Activated CD8-positive, alpha-beta T cell treated with anti-CD3 and anti-CD28 coated beads for 36 hours (primary cell): ENCODE data around the gene SBK2. TPM values are rescaled to one million over a fixed set of nuclear protein-coding genes. Genes with fewer than 3 reads are reported as not detected.

Source experiments
- ATAC-seq: fragments of 200-7000 bp; cut with Tn5 transposase; one replicate; pipeline ENCODE4 v1.10.0; 2021; ENCODE audit warnings: mild to moderate bottlenecking, moderate library complexity
- CTCF ChIA-PET: fragments of 350-600 bp; sonication (Branson Sonifier 250); formaldehyde crosslinking; loops from one replicate; lab custom pipeline; 2021; ENCODE audit warnings: antibody characterized with exemption; lab: Charles Lee
- POLR2A ChIA-PET: fragments of 350-600 bp; sonication (Branson Sonifier 250); formaldehyde crosslinking; loops from one replicate; lab custom pipeline; 2021; ENCODE audit warnings: antibody characterized with exemption; lab: Charles Lee
- DNase-seq: peaks from one replicate; pipeline ENCODE4 v3.0.0-alpha.2; 2020
- H3K27ac Mint-ChIP-seq: one replicate; pipeline ENCODE4 v1.8.0; 2021; ENCODE audit warnings: mild to moderate bottlenecking, mixed read lengths
- H3K27me3 Mint-ChIP-seq: one replicate; pipeline ENCODE4 v1.8.0; 2021; ENCODE audit warnings: mixed read lengths
- H3K36me3 Mint-ChIP-seq: one replicate; pipeline ENCODE4 v1.8.0; 2021; ENCODE audit warnings: low read depth, mixed read lengths
- H3K4me1 Mint-ChIP-seq: one replicate; pipeline ENCODE4 v1.8.0; 2021; ENCODE audit warnings: low read depth, mixed read lengths
- H3K4me3 Mint-ChIP-seq: one replicate; pipeline ENCODE4 v1.8.0; 2021; ENCODE audit warnings: mild to moderate bottlenecking, moderate library complexity, mixed read lengths
- H3K9me3 Mint-ChIP-seq: one replicate; pipeline ENCODE4 v1.8.0; 2021; ENCODE audit warnings: mixed read lengths
- intact Hi-C: fragments of 100-400 bp; cut with micrococcal nuclease; formaldehyde crosslinking; loops from one replicate; pipeline ENCODE4 v1.10.0; 2022
- total RNA-seq, 2 experiments: library from RNA; stranded (reverse); gene quantifications; one replicate each; pipeline ENCODE4 v1.2.3, GENCODE V29; 2021
- TF ChIP-seq, protein P1 (sequence below): fragments of 200-600 bp; IDR thresholded peaks from one replicate; pipeline ENCODE4 v1.8.0; 2022; ENCODE audit warnings: antibody characterized with exemption, mild to moderate bottlenecking

The SBK2 gene
- total RNA-seq, 2 experiments from 2014 or later = not detected

DNA sequence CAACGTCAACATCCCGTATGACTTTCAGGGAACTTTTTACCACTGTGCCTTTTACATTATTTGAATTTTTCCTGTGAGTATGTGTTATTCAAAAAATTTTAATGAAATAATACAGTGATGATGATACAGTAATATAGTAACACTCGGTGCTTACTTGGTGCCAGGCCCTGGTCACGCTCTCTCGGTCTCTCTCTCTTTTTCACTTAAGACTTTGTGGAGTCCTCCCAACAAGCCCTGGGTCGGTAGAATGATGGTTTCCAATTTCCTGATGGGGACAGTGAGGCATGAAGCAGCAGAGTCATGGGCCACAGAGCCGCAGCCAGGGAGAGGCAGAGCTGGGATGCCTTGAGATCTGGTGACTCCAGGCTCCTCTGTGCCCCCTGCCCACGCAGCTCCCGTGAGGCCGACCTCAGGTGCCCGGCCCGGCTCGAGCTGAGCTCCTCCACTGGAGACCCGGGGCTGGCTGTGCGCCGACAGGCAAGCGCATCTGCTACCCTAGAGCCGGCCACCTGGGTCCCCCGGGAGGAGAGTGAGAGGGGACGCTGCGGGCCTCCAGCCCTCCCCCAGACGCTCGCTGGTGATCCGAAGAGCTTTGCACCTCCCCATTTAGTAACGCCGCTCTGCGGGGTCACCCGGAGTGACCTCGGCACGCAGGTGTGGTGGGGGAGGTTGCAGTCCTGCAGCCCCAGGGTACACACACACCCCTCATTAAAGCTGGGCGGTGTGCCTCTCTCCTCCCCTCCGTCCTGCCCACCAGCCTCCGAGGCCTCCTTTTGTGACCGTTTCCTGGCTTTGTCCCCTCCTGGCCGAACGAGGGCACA lies 12.8 kb upstream of the SBK2 start:
- Mint-ChIP-seq H3K4me1 (peaks cover 2% of the 10 kb centered on the region), H3K4me3 (no peak overlapping the region), H3K27ac (no peak overlapping the region), H3K27me3 (peaks cover 9% of the 10 kb centered on the region), H3K36me3 (no peaks in the 10 kb centered on the region), H3K9me3 (no peaks in the 10 kb centered on the region)
- POLR2A ChIA-PET = interaction anchor here (1.1 kb wide), 1 partner anchor 349 kb away, joined by 3 read pairs; no protein-coding TSS in a partner anchor
- ATAC-seq = no peak
- CTCF ChIA-PET = no interaction called here
- TF ChIP-seq, protein P1, sequence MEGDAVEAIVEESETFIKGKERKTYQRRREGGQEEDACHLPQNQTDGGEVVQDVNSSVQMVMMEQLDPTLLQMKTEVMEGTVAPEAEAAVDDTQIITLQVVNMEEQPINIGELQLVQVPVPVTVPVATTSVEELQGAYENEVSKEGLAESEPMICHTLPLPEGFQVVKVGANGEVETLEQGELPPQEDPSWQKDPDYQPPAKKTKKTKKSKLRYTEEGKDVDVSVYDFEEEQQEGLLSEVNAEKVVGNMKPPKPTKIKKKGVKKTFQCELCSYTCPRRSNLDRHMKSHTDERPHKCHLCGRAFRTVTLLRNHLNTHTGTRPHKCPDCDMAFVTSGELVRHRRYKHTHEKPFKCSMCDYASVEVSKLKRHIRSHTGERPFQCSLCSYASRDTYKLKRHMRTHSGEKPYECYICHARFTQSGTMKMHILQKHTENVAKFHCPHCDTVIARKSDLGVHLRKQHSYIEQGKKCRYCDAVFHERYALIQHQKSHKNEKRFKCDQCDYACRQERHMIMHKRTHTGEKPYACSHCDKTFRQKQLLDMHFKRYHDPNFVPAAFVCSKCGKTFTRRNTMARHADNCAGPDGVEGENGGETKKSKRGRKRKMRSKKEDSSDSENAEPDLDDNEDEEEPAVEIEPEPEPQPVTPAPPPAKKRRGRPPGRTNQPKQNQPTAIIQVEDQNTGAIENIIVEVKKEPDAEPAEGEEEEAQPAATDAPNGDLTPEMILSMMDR = no peak
- intact Hi-C loops = no loop called here
- DNase-seq = no peak

DNA sequence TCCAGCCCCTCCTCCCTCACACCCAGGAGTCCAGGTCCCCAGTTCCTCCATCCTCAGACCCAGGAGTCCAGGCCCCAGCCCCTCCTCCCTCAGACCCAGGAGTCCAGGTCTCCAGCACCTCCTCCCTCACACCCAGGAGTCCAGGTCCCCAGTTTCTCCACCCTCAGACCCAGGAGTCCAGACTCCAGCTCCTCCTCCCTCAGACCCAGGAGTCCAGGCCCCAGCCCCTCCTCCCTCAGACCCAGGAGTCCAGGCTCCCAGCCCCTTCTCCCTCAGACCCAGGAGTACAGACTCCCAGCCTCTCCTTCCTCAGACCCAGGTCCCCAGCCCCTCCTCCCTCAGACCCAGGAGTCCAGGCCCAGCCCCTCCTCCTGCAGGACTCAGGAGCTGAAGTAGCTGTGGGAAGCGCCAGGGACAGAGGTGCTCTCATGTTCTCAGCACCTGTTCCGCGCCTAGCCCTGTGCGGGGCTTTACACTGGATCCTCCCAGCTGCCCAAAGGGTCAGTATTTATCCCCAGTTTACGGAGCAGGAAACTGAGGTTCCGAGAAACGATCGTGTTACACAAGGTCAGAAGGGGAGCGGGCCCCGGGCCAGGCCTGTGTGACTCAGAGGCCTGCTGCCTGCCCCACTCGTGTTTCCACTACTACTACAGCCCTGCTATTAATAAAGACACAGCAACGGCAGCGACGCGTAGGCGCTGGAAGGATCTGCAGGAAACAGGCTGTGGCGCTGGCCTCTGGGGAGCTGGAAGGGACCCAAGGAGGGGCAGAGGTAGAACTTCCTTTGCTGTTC lies 10.1 kb upstream of the SBK2 start:
- peaks cover 7% of the 10 kb centered on the region for H3K27me3 Mint-ChIP-seq
- DNase-seq (no peak), ATAC-seq (no peak)
- intact Hi-C loops = no loop called here
- peaks cover 2% of the 10 kb centered on the region for H3K4me1 Mint-ChIP-seq
- H3K27ac Mint-ChIP-seq = no peak overlapping the region
- POLR2A ChIA-PET = no interaction called here
- no peaks in the 10 kb centered on the region for H3K9me3 Mint-ChIP-seq
- CTCF ChIA-PET = interaction anchor here (0.6 kb wide), 1 partner anchor 598 kb away, joined by 3 read pairs; no protein-coding TSS in a partner anchor
- no peaks in the 10 kb centered on the region for H3K36me3 Mint-ChIP-seq
- no peak overlapping the region for H3K4me3 Mint-ChIP-seq
- TF ChIP-seq, protein P1 = no peak

DNA sequence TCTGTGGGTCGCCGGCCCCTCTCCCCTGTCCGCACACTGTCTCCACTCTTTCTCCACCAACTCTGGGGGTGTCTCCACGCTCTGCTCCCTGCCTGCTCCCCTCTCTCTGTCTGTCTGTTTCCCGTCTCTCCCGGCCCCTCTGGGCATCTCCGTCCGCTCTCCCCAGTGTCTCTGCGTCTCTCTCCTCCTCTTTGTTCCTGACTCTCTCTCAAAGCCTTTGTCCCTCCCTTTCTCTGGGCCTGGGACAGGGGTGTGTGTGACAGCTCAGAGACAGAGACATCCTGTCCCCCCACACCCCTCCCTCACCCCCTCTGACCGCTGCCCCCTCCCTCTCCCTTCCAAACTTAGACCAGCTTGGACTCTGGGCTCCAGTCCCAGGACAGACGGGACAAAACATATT lies 9.1 kb upstream of the SBK2 start:
- POLR2A ChIA-PET = no interaction called here
- Mint-ChIP-seq H3K9me3 (no peaks in the 10 kb centered on the region), H3K4me3 (no peak overlapping the region), H3K27me3 (peaks cover 7% of the 10 kb centered on the region), H3K4me1 (peaks cover 2% of the 10 kb centered on the region), H3K27ac (no peak overlapping the region), H3K36me3 (no peaks in the 10 kb centered on the region)
- DNase-seq (no peak), ATAC-seq (no peak)
- CTCF ChIA-PET = no interaction called here
- TF ChIP-seq, protein P1 = no peak
- intact Hi-C loops = no loop called here

DNA sequence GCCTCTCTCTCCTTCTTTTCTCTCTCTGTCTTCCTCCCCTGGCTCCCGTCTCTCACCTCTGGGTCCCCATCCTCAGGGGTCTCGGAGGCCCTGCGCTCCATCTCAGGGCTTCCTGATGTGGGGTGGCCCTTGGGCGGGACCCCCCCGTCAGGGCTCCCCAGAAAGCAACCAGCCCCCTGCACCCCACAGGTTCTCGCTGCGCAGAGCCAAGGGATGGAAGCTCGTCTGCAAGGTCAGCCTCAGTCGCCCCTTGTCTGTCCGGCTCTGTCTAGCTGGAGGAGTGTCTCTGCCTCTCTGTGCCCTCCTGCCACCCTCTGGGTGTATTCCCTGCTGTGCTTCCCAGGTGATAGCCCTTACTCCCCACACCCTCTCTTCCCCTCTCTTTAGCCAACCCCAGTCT lies 8.5 kb upstream of the SBK2 start, which contains the start of gene SBK3:
Gene SBK3 (minus strand): TSS at position 101 of the 400 bp plus-strand sequence. CDS start 0 bp downstream, at position 101.
- Mint-ChIP-seq H3K4me1 (peaks cover 2% of the 10 kb centered on the region), H3K27me3 (peaks cover 7% of the 10 kb centered on the region), H3K4me3 (no peak within 1 kb of the TSS), H3K9me3 (no peaks in the 10 kb centered on the region), H3K36me3 (no peaks in the 10 kb centered on the region), H3K27ac (no peak within 1 kb of the TSS)
- intact Hi-C loops = no loop called here
- DNase-seq (no peak), ATAC-seq (no peak)
- POLR2A ChIA-PET = no interaction called here
- TF ChIP-seq, protein P1 = no peak
- CTCF ChIA-PET = no interaction called here
